K562 (cell line): ENCODE results near the gene LAGE3. TPM values are rescaled to one million over a fixed set of nuclear protein-coding genes. Genes with fewer than 3 reads are reported as not detected.

ENCODE experiments used
- CEBPB ChIP-seq: fragments of 450-650 bp; IDR thresholded peaks from 2 replicates; pipeline ENCODE4 v1.6.1; 2016; ENCODE audit warnings: missing genetic modification characterization, missing compliant biosample characterization
- CHD1 ChIP-seq: fragments of 200-600 bp; sonication (generic); IDR thresholded peaks from one replicate; pipeline ENCODE4 v1.6.1; 2012; ENCODE audit warnings: mild to moderate bottlenecking, moderate library complexity, low read length, inconsistent platforms
- ETS2 ChIP-seq: IDR thresholded peaks from 2 replicates; pipeline ENCODE4 v1.6.1; 2016; ENCODE audit warnings: borderline replicate concordance, missing genetic modification characterization, mild to moderate bottlenecking, moderate library complexity, missing compliant biosample characterization; ENCODE audit not compliant: poor library complexity, severe bottlenecking
- MXI1 ChIP-seq: IDR thresholded peaks from 2 replicates; pipeline ENCODE4 v1.6.1; 2011; ENCODE audit warnings: low read depth, mild to moderate bottlenecking, improper control_type of control experiment, low read length
- NR2C2 ChIP-seq, 2 experiments: fragments of 200-800 bp in 1 of 2; sonication (Bioruptor generic) in 1 of 2; sonication (generic) in 1 of 2; formaldehyde crosslinking in 1 of 2; IDR thresholded peaks; 2 replicates each; pipeline versions ENCODE4 v1.6.1 to v1.8.0; 2016 to 2022; ENCODE audit warnings: mild to moderate bottlenecking in 1 of 2, missing compliant biosample characterization in 1 of 2, missing genetic modification characterization in 1 of 2, missing genetic modification reagents in 1 of 2
- PHF20 ChIP-seq: fragments of 450-650 bp; IDR thresholded peaks from 2 replicates; pipeline ENCODE4 v1.6.1; 2018; ENCODE audit not compliant: partially characterized antibody
- PKNOX1 ChIP-seq: fragments of 450-650 bp; IDR thresholded peaks from 2 replicates; pipeline ENCODE4 v1.6.1; 2016
- PML ChIP-seq: IDR thresholded peaks from 2 replicates; pipeline ENCODE4 v1.6.1; 2012; ENCODE audit warnings: low read length, inconsistent platforms
- POU5F1 ChIP-seq: fragments of 150-350 bp; IDR thresholded peaks from 2 replicates; pipeline ENCODE4 v1.6.1; 2014; ENCODE audit warnings: borderline replicate concordance, low read length, low read depth, mild to moderate bottlenecking; ENCODE audit not compliant: partially characterized antibody
- RBBP5 ChIP-seq: fragments of 200-600 bp; sonication (generic); IDR thresholded peaks from 2 replicates; pipeline ENCODE4 v1.6.1; 2012; ENCODE audit warnings: borderline replicate concordance, mild to moderate bottlenecking, low read length, control low read depth, inconsistent platforms; ENCODE audit not compliant: insufficient read depth, poor library complexity, severe bottlenecking
- RBM17 ChIP-seq: fragments of 200-400 bp; formaldehyde crosslinking; IDR thresholded peaks from 2 replicates; pipeline ENCODE4 v1.6.1; 2017; ENCODE audit warnings: low read depth, mild to moderate bottlenecking, low read length, borderline replicate concordance
- RNF2 ChIP-seq: sonication (generic); IDR thresholded peaks from 2 replicates; pipeline ENCODE4 v1.6.1; 2016
- UBTF ChIP-seq, 2 experiments: IDR thresholded peaks; 2 replicates each; pipeline ENCODE4 v1.6.1; 2012; ENCODE audit warnings: improper control_type of control experiment in 2 of 2, low read depth in 2 of 2, low read length in 2 of 2, borderline replicate concordance in 1 of 2
- ZNF592 ChIP-seq: fragments of 450-650 bp; IDR thresholded peaks from 2 replicates; pipeline ENCODE4 v1.6.1; 2017; ENCODE audit warnings: antibody characterized with exemption, mild to moderate bottlenecking
- polyA plus RNA-seq, 8 experiments: library from polyadenylated mRNA; depleted of rRNA in 4 of 8; stranded (reverse) in 5 of 8; unstranded in 3 of 8; fragments of >200 nt; fragmentation: Nextera tagmentation in 2 of 8; fragmentation: Illumina TruSeq in 1 of 8; extraction: Ambion mirVana in 2 of 8; extraction: Trizol in 1 of 8; gene quantifications; 2 replicates each; pipeline versions ENCODE4 v1.2.1 to v1.2.3, GENCODE V29; 2011 to 2014; ENCODE audit warnings: inconsistent platforms in 1 of 8, missing spikeins in 1 of 8
- total RNA-seq, 7 experiments: library from RNA; depleted of rRNA in 6 of 7; stranded (reverse); fragments of >200 nt in 6 of 7; fragmentation: Illumina TruSeq in 2 of 7; extraction: Trizol in 2 of 7; gene quantifications; 2 replicates each; pipeline versions ENCODE4 v1.2.1 to v1.2.3, GENCODE V29; 2011 to 2021; ENCODE audit warnings: low replicate concordance in 1 of 7
- TF ChIP-seq, protein P1 (sequence below): fragments of 200-800 bp; sonication (Bioruptor generic); IDR thresholded peaks from 2 replicates; pipeline ENCODE4 v1.6.1; 2017; ENCODE audit warnings: missing genetic modification characterization, missing compliant biosample characterization

The LAGE3 gene
- total and polyA plus RNA-seq, 9 of the 15 experiments (the other 6 are each of a cell fraction or from before 2014, with no cell fraction given), result 28.2 to 125 (median 35.8) TPM

DNA sequence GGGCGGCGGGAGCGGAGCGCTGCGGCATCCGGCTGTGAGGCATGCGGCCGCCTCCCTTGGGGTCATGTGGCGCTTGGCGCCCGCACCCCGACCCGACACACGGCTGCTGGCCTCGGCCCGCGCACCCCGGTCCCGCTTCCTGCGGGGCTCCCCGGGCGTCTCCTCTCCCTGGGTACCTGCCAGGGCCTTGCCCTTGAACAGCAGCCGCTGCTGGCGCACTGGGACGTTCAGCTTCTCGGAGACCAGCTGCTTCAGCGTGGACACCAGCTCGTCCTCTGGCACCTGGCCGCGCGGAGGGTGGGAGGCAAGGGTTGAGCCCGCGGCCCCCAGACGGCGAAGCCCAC lies 6.9 kb upstream of the LAGE3 start (continued):
- TF ChIP-seq UBTF (IDR thresholded peaks at IDR 0.05; ENCODE audit: borderline replicate concordance in 1 of 2, low read depth in 2 of 2, low read length in 2 of 2), result 0 out of 4 replicates have a peak, but pooled peaks of 1 of the 2 experiments have one; percentile 64
- no peak for TF ChIP-seq RBM17
- peak; percentile 45 for TF ChIP-seq RBBP5
- no peak for TF ChIP-seq MXI1
- peak; percentile 89; the same call in 1 of the 2 replicates for TF ChIP-seq ZNF592
- TF ChIP-seq ETS2, result no peak
- TF ChIP-seq NR2C2 (CRISPR knock-in tag; IDR thresholded peaks at IDR 0.05), result no peak
- no peak for TF ChIP-seq NR2C2 (tag; IDR thresholded peaks at IDR 0.05)
- TF ChIP-seq PKNOX1, result no peak
- peak; percentile 80 for TF ChIP-seq CHD1
- TF ChIP-seq, protein P1, sequence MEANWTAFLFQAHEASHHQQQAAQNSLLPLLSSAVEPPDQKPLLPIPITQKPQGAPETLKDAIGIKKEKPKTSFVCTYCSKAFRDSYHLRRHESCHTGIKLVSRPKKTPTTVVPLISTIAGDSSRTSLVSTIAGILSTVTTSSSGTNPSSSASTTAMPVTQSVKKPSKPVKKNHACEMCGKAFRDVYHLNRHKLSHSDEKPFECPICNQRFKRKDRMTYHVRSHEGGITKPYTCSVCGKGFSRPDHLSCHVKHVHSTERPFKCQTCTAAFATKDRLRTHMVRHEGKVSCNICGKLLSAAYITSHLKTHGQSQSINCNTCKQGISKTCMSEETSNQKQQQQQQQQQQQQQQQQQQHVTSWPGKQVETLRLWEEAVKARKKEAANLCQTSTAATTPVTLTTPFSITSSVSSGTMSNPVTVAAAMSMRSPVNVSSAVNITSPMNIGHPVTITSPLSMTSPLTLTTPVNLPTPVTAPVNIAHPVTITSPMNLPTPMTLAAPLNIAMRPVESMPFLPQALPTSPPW (CRISPR knock-in tag), result no peak
- TF ChIP-seq POU5F1, result no peak
- no peak for TF ChIP-seq CEBPB
- TF ChIP-seq PHF20, result no peak
- TF ChIP-seq PML, result no peak
- TF ChIP-seq RNF2, result no peak
